ENCODE results near the gene EVX2. TPM values are rescaled to one million over a fixed set of nuclear protein-coding genes. Genes with fewer than 3 reads are reported as not detected.
A peak's percentile ranks its signal among the peaks of the same experiment; 100 is the strongest.

EVX2 gene
- total RNA-seq, 6 donors from 2014 or later, result not detected

- WGBS, 2 donors, result 8 to 20% methylated on average over 10 to 11 of the region's 11 CpGs
- Histone ChIP-seq H3K4me3 (no peak overlapping the region), H3K36me3 (no peaks in the 10 kb centered on the region), H3K9me3 (peaks cover 0 to 5% (median 0%) of the 10 kb centered on the region in 4 donors), H3K4me1 (peaks cover 9 to 20% (median 13%) of the 10 kb centered on the region in 4 donors), H3K27ac (no peak overlapping the region), H3K27me3 (peaks cover 3 to 91% (median 48%) of the 10 kb centered on the region in 4 donors)
- no peak for ATAC-seq (ENCODE audit: low FRiP score in 2 of 2)
- TF ChIP-seq CTCF (IDR thresholded peaks at IDR 0.05), result no peak
- no peak for TF ChIP-seq EP300 (IDR thresholded peaks at IDR 0.05)
- TF ChIP-seq POLR2AphosphoS5 (IDR thresholded peaks at IDR 0.05), result no peak
- no peak for TF ChIP-seq POLR2A (IDR thresholded peaks at IDR 0.05)
- DNase-seq, result no peak
These were observed 34.1 kb upstream of the EVX2 start for GRCh38 chr2:176117823-176118371.

GRCh38 chr2:176117162-176117822 is 33.5 kb upstream of the EVX2 start:
- ATAC-seq (ENCODE audit: low FRiP score in 2 of 2) (peak in 1 of 2 donors; percentile 39), DNase-seq (peak in 1 of 2 donors; percentile 70)
- TF ChIP-seq EP300 (IDR thresholded peaks at IDR 0.05), result no peak
- no peak for TF ChIP-seq CTCF (IDR thresholded peaks at IDR 0.05)
- no peak for TF ChIP-seq POLR2AphosphoS5 (IDR thresholded peaks at IDR 0.05)
- TF ChIP-seq POLR2A (IDR thresholded peaks at IDR 0.05), result no peak
- Histone ChIP-seq H3K36me3 (no peaks in the 10 kb centered on the region), H3K27me3 (peaks cover 3 to 91% (median 47%) of the 10 kb centered on the region in 4 donors), H3K9me3 (peaks cover 0 to 5% (median 0%) of the 10 kb centered on the region in 4 donors), H3K4me3 (no peak overlapping the region), H3K4me1 (peaks cover 3 to 14% (median 7%) of the 10 kb centered on the region in 4 donors), H3K27ac (no peak overlapping the region)
- WGBS, 2 donors, result 29% methylated on average over 13 to 31 of the region's 40 CpGs

GRCh38 chr2:176115883-176116813 is 32.4 kb upstream of the EVX2 start, which contains the start of gene HOXD10:
Gene HOXD10 (plus strand): TSS chr2:176116778. CDS start chr2:176116834, 56 bp downstream.
- DNase-seq (peak in 1 of 2 donors; percentile 81), ATAC-seq (ENCODE audit: low FRiP score in 2 of 2) (peak in 1 of 2 donors; percentile 65)
- 10 to 12% methylated on average over 13 to 45 of the region's 66 CpGs for WGBS, 2 donors
- no peak within 1 kb of the TSS for H3K4me3 ChIP-seq
- no peaks in the 10 kb centered on the region for H3K36me3 ChIP-seq
- no peak for TF ChIP-seq CTCF (IDR thresholded peaks at IDR 0.05)
- no peak for TF ChIP-seq POLR2A (IDR thresholded peaks at IDR 0.05)
- TF ChIP-seq POLR2AphosphoS5 (IDR thresholded peaks at IDR 0.05), result no peak
- TF ChIP-seq EP300 (IDR thresholded peaks at IDR 0.05), result no peak
- peaks cover 3 to 91% (median 44%) of the 10 kb centered on the region in 4 donors for H3K27me3 ChIP-seq
- no peaks in the 10 kb centered on the region for H3K9me3 ChIP-seq
- peaks cover 0 to 4% (median 4%) of the 10 kb centered on the region in 4 donors for H3K4me1 ChIP-seq
- no peak within 1 kb of the TSS for H3K27ac ChIP-seq

GRCh38 chr2:176114930-176115625 is 31.3 kb upstream of the EVX2 start:
- Histone ChIP-seq H3K4me3 (no peak overlapping the region), H3K27me3 (peaks cover 2 to 92% (median 41%) of the 10 kb centered on the region in 4 donors), H3K9me3 (no peaks in the 10 kb centered on the region), H3K4me1 (peaks cover 0 to 4% (median 4%) of the 10 kb centered on the region in 4 donors), H3K27ac (no peak overlapping the region), H3K36me3 (no peaks in the 10 kb centered on the region)
- ATAC-seq (ENCODE audit: low FRiP score in 2 of 2) (no peak), DNase-seq (no peak)
- TF ChIP-seq EP300 (IDR thresholded peaks at IDR 0.05), result no peak
- TF ChIP-seq CTCF (IDR thresholded peaks at IDR 0.05), result no peak
- TF ChIP-seq POLR2A (IDR thresholded peaks at IDR 0.05), result no peak
- no peak for TF ChIP-seq POLR2AphosphoS5 (IDR thresholded peaks at IDR 0.05)
- WGBS, 2 donors, result 17 to 27% methylated on average over 13 to 16 of the region's 16 CpGs

Data from upper lobe of left lung (tissue), 6 donors.